Thyroid gland (tissue), 4 donors: Measurements from ENCODE around the gene RHPN2. TPM values are rescaled to one million over a fixed set of nuclear protein-coding genes. Genes with fewer than 3 reads are reported as not detected.

Experiments used
- DNase-seq, 2 donors: peaks; one replicate each; pipeline ENCODE4 v3.0.0-alpha.2; 2019
- H3K27ac ChIP-seq, 3 donors: fragments of 200-600 bp; sonication (generic); 1 replicate in 2 of 3; 2 replicates in 1 of 3; pipeline ENCODE4 v1.5.1; 2016 to 2019; ENCODE audit warnings: mild to moderate bottlenecking in 1 of 3, moderate library complexity in 1 of 3
- H3K27me3 ChIP-seq: fragments of 200-600 bp; sonication (generic); one replicate; pipeline ENCODE4 v1.5.1; 2019
- H3K36me3 ChIP-seq, 2 donors: fragments of 200-600 bp; sonication (generic); one replicate each; pipeline ENCODE4 v1.5.1; 2016 to 2019
- H3K4me1 ChIP-seq, 2 donors: fragments of 200-600 bp; sonication (generic); one replicate each; pipeline ENCODE4 v1.5.1; 2017 to 2019
- H3K4me3 ChIP-seq, 3 donors: fragments of 200-600 bp; sonication (generic); replicated peaks in 1 of 3; 1 replicate in 2 of 3; 2 replicates in 1 of 3; pipeline ENCODE4 v1.5.1; 2016; ENCODE audit warnings: mild to moderate bottlenecking in 1 of 3
- H3K9me3 ChIP-seq: fragments of 200-600 bp; sonication (generic); one replicate; pipeline ENCODE4 v1.5.1; 2017
- POLR2A ChIP-seq, 2 donors: fragments of 450-650 bp; IDR thresholded peaks; one replicate each; pipeline ENCODE4 v1.6.1; 2017; ENCODE audit warnings: antibody characterized with exemption in 2 of 2, mild to moderate bottlenecking in 2 of 2, moderate library complexity in 1 of 2
- WGBS, 2 donors: methylation state at CpG; one replicate each; pipeline ENCODE4 v1.1.5; 2017; 5-methylcytosine and 5-hydroxymethylcytosine counted together
- intact Hi-C: fragments of 100-400 bp; cut with DNase I; formaldehyde crosslinking; loops from one replicate; pipeline ENCODE4 v1.15.1; 2023
- total RNA-seq, 4 donors: library from RNA; depleted of rRNA; stranded (reverse); fragments of >200 nt; gene quantifications; one replicate each; pipeline ENCODE4 v1.2.3, GENCODE V29; 2016
- TF ChIP-seq, protein P1 (sequence below), 6 experiments: fragments of 200-600 bp in 3 of 6; fragments of 450-650 bp in 3 of 6; sonication (generic) in 3 of 6; IDR thresholded peaks; one replicate each; pipeline ENCODE4 v1.5.1; 2016 to 2019; ENCODE audit warnings: antibody characterized with exemption in 6 of 6, mild to moderate bottlenecking in 2 of 6, inconsistent platforms in 1 of 6, moderate library complexity in 1 of 6

The RHPN2 gene
- total RNA-seq, 4 donors from 2014 or later = 11.2 to 16.9 (median 13.9) TPM

DNA sequence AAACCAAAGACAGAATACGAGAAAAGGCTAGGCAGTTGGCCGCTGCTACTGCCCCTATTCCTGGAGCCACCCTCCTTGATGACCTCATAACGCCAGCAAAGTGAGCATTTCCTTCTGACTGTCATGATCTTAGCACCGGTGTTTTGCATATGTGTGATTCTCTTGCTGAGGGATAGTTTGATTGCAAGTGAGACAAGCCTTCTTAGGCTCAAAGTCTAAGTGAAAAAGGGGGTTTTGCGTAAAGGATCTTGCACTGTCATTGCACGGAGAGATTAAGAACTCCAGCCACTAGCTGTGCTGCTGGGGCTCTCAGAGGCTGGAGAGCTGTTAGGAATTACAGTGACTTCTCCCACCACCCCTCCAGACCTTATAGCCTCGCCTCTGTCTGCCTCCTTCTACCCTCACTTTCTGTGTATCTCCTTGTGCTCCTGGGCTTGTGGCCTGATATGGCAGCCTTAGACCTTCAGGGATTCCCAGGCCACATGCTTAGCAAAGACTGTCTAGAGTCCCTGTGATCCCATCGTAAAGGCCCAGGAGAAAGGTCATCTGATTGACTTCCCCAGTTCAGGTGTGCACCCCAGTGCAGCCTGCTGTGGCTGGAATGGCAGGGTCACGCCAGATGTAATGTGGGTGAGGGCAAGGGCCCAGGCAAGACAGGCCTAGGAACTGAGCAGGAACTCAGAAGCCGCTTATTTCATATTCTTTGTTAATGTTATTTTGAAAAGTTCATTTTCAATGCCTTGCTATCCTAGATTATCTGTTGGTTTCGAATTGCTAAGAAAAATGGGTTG, 28.9 kb upstream of the RHPN2 start:
- no peak for DNase-seq
- WGBS, 2 donors = 90 to 96% methylated on average over 11 of the region's 11 CpGs
- TF ChIP-seq, protein P1, sequence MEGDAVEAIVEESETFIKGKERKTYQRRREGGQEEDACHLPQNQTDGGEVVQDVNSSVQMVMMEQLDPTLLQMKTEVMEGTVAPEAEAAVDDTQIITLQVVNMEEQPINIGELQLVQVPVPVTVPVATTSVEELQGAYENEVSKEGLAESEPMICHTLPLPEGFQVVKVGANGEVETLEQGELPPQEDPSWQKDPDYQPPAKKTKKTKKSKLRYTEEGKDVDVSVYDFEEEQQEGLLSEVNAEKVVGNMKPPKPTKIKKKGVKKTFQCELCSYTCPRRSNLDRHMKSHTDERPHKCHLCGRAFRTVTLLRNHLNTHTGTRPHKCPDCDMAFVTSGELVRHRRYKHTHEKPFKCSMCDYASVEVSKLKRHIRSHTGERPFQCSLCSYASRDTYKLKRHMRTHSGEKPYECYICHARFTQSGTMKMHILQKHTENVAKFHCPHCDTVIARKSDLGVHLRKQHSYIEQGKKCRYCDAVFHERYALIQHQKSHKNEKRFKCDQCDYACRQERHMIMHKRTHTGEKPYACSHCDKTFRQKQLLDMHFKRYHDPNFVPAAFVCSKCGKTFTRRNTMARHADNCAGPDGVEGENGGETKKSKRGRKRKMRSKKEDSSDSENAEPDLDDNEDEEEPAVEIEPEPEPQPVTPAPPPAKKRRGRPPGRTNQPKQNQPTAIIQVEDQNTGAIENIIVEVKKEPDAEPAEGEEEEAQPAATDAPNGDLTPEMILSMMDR (IDR thresholded peaks at IDR 0.05) = no peak
- no peak for TF ChIP-seq POLR2A (IDR thresholded peaks at IDR 0.05)
- H3K27me3 ChIP-seq = no peaks in the 10 kb centered on the region
- H3K36me3 ChIP-seq = peaks cover 59 to 61% of the 10 kb centered on the region in 2 donors
- H3K4me3 ChIP-seq = no peak overlapping the region
- no peaks in the 10 kb centered on the region for H3K9me3 ChIP-seq
- no peak overlapping the region for H3K27ac ChIP-seq
- intact Hi-C loops = no loop called here
- H3K4me1 ChIP-seq = no peaks in the 10 kb centered on the region

DNA sequence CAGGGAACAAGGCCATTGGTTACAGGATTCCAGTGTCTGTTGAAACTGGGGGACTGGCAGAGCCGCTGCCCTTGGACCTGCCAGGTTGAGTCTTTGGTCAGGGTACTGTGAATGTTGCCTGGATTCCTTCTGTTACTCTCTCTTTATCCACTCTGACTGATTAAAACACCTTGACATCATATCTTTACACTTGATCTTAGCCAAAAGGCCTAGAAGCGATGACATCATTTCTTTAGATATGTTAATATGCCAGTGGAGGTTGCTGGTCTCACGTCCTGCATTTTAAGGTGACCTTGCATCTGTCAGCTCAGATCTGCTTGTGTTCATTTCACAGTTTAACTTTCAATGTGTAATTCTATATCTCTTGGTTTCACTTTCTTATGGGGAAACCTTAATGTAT, 25.5 kb upstream of the RHPN2 start:
- Histone ChIP-seq H3K27ac (no peak overlapping the region), H3K36me3 (peaks cover 35 to 37% of the 10 kb centered on the region in 2 donors), H3K4me1 (no peaks in the 10 kb centered on the region), H3K27me3 (no peaks in the 10 kb centered on the region), H3K4me3 (no peak overlapping the region), H3K9me3 (no peaks in the 10 kb centered on the region)
- TF ChIP-seq, protein P1 (IDR thresholded peaks at IDR 0.05) = no peak
- TF ChIP-seq POLR2A (IDR thresholded peaks at IDR 0.05) = no peak
- no peak for DNase-seq
- WGBS, 2 donors = 82 to 94% methylated on average over 3 of the region's 3 CpGs
- intact Hi-C loops = no loop called here

DNA sequence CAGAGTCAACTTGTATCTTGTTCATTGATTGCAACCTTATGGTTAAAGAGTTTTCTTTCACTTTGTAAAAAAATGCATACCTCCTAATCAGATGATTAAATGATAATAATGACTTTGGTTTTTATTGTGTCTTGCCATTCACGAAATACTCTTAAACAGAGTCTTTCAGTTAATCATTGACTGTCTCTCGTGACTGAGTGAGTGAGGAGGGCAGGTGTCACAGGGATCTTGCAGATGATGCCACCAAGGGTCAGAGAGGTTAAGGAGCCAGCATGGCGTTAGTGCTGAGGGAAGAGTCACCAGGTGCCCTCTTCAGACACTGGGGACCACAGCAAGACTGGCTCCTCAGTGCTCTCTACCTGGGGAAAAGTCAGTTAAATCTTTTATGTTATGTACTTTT, 24.3 kb upstream of the RHPN2 start:
- DNase-seq = no peak
- intact Hi-C loops = no loop called here
- Histone ChIP-seq H3K4me1 (no peaks in the 10 kb centered on the region), H3K27me3 (no peaks in the 10 kb centered on the region), H3K9me3 (no peaks in the 10 kb centered on the region), H3K27ac (no peak overlapping the region), H3K4me3 (no peak overlapping the region), H3K36me3 (peaks cover 24 to 37% of the 10 kb centered on the region in 2 donors)
- TF ChIP-seq, protein P1 (IDR thresholded peaks at IDR 0.05) = no peak
- no peak for TF ChIP-seq POLR2A (IDR thresholded peaks at IDR 0.05)
- 93 to 97% methylated on average over 3 of the region's 3 CpGs for WGBS, 2 donors

DNA sequence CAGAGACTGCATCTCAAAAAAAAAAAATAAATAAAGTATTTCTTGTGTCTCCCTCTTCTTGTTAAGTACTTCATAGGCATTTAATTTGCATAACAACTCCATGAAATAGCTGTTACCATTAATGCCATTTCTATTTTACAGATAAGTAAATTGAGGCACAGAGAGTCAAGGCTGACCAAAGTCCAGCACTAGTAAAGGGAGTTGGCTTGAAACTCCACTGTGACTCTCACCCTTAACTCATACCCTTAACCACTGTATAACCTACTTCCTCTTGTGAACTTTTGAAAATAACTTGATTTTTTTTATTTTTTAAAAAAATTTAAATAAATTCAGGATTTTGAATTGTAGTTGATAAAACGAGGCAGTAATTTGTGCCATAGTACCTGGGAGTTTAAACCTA, 22.3 kb upstream of the RHPN2 start:
- Histone ChIP-seq H3K4me1 (peaks cover 3 to 4% of the 10 kb centered on the region in 2 donors), H3K27ac (no peak overlapping the region), H3K4me3 (no peak overlapping the region), H3K9me3 (no peaks in the 10 kb centered on the region), H3K27me3 (no peaks in the 10 kb centered on the region), H3K36me3 (peaks cover 16 to 23% of the 10 kb centered on the region in 2 donors)
- 94 to 96% methylated on average over 1 of the region's 1 CpG for WGBS, 2 donors
- no peak for DNase-seq
- TF ChIP-seq, protein P1 (IDR thresholded peaks at IDR 0.05) = no peak
- TF ChIP-seq POLR2A (IDR thresholded peaks at IDR 0.05) = no peak
- intact Hi-C loops = no loop called here

DNA sequence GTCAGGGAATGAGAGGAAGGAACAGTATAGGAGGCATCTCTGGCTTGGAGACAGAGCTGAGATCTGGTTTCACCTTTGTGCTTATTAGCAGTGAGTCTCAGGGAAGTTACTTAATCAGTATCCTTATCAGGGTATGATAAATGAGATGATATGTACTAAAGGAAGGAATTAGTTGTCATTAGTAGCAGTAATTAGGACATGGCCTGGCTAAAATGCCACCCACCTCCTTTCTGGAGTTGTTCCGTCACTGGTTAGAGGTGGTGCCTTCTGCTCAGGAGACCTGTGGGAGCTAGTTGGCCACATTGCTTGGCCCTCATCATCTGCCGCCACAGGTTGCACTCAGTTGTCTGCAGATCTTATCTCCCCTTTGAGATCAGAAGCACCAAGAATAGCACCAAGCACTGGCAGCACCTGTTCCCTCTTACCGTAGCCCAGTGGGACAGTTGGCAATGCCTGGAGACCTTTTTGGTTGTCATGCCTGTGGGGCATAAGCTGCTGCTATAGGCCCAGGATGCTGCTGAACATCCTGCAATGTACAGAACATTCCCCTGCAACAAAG, 21.0 kb upstream of the RHPN2 start:
- Histone ChIP-seq H3K27ac (no peak overlapping the region), H3K36me3 (peaks cover 14% of the 10 kb centered on the region in 2 donors), H3K4me1 (peaks cover 9 to 10% of the 10 kb centered on the region in 2 donors), H3K4me3 (no peak overlapping the region), H3K9me3 (no peaks in the 10 kb centered on the region), H3K27me3 (no peaks in the 10 kb centered on the region)
- TF ChIP-seq, protein P1 (IDR thresholded peaks at IDR 0.05) = no peak
- no peak for TF ChIP-seq POLR2A (IDR thresholded peaks at IDR 0.05)
- DNase-seq = no peak
- 96 to 97% methylated on average over 3 of the region's 3 CpGs for WGBS, 2 donors
- intact Hi-C loops = no loop called here
